H9 (cell line): ENCODE data around the gene CACNA1A. TPM values are rescaled to one million over a fixed set of nuclear protein-coding genes. Genes with fewer than 3 reads are reported as not detected.
A peak's percentile ranks its signal among the peaks of the same experiment; 100 is the strongest.

ENCODE experiments used
- DNase-seq: peaks from one replicate; pipeline ENCODE4 v3.0.0-alpha.2; 2017
- H2AFZ ChIP-seq: one replicate; pipeline ENCODE4 v1.6.1; 2013; ENCODE audit warnings: mild to moderate bottlenecking, low read length, control low read depth, moderate library complexity
- H2AK5ac ChIP-seq: 2 replicates; pipeline ENCODE4 v1.6.1; 2013; ENCODE audit warnings: low read length, control low read depth, mixed read lengths; ENCODE audit not compliant: insufficient read length
- H2BK120ac ChIP-seq: one replicate; pipeline ENCODE4 v1.6.1; 2013; ENCODE audit warnings: low read depth, mild to moderate bottlenecking, low read length, control low read depth, inconsistent platforms; ENCODE audit not compliant: poor library complexity, severe bottlenecking
- H2BK12ac ChIP-seq: 2 replicates; pipeline ENCODE4 v1.6.1; 2013; ENCODE audit warnings: low read length, control low read depth, mixed read lengths, low read depth; ENCODE audit not compliant: insufficient read length
- H2BK15ac ChIP-seq: 2 replicates; pipeline ENCODE4 v1.6.1; 2013; ENCODE audit warnings: low read depth, low read length, control low read depth
- H2BK20ac ChIP-seq: one replicate; pipeline ENCODE4 v1.6.1; 2013; ENCODE audit warnings: low read depth, mild to moderate bottlenecking, low read length, control low read depth, inconsistent platforms; ENCODE audit not compliant: poor library complexity, severe bottlenecking
- H2BK5ac ChIP-seq: 2 replicates; pipeline ENCODE4 v1.6.1; 2013; ENCODE audit warnings: low read length, control low read depth, mixed read lengths; ENCODE audit not compliant: insufficient read length
- H3K14ac ChIP-seq: 2 replicates; pipeline ENCODE4 v1.6.1; 2013; ENCODE audit warnings: low read length, control low read depth; ENCODE audit not compliant: insufficient read depth
- H3K18ac ChIP-seq: 2 replicates; pipeline ENCODE4 v1.6.1; 2013; ENCODE audit warnings: low read depth, mild to moderate bottlenecking, mixed read lengths, low read length, control low read depth; ENCODE audit not compliant: insufficient read length
- H3K23ac ChIP-seq: 2 replicates; pipeline ENCODE4 v1.6.1; 2013; ENCODE audit warnings: low read length, control low read depth, mixed read lengths, low read depth; ENCODE audit not compliant: insufficient read length
- H3K23me2 ChIP-seq: 2 replicates; pipeline ENCODE4 v1.6.1; 2013; ENCODE audit warnings: low read depth, mild to moderate bottlenecking, mixed read lengths, low read length, control low read depth; ENCODE audit not compliant: insufficient read length, poor library complexity, severe bottlenecking
- H3K27ac ChIP-seq: 2 replicates; pipeline ENCODE4 v1.5.1; 2013; ENCODE audit warnings: low read length, control low read depth, mixed read lengths, low read depth; ENCODE audit not compliant: insufficient read length
- H3K27me3 ChIP-seq: 2 replicates; pipeline ENCODE4 v1.6.1; 2013; ENCODE audit warnings: low read length, control low read depth, inconsistent platforms; ENCODE audit not compliant: insufficient read depth
- H3K4ac ChIP-seq: 2 replicates; pipeline ENCODE4 v1.6.1; 2013; ENCODE audit warnings: low read depth, mild to moderate bottlenecking, control low read depth, inconsistent platforms, low read length, moderate library complexity
- H3K4me1 ChIP-seq: 2 replicates; pipeline ENCODE4 v1.6.1; 2013; ENCODE audit warnings: low read length, control low read depth, inconsistent platforms; ENCODE audit not compliant: insufficient read depth
- H3K4me2 ChIP-seq: 2 replicates; pipeline ENCODE4 v1.6.1; 2013; ENCODE audit warnings: low read length, control low read depth, mixed read lengths; ENCODE audit not compliant: insufficient read length, insufficient read depth
- H3K56ac ChIP-seq: 2 replicates; pipeline ENCODE4 v1.6.1; 2013; ENCODE audit warnings: low read depth, mild to moderate bottlenecking, mixed read lengths, low read length, control low read depth; ENCODE audit not compliant: insufficient read length
- H3K79me1 ChIP-seq: 2 replicates; pipeline ENCODE4 v1.6.1; 2013; ENCODE audit warnings: low read depth, mild to moderate bottlenecking, moderate library complexity, low read length, control low read depth, inconsistent platforms; ENCODE audit not compliant: insufficient read depth, poor library complexity, severe bottlenecking
- H3K79me2 ChIP-seq: 2 replicates; pipeline ENCODE4 v1.6.1; 2013; ENCODE audit warnings: low read length, control low read depth, inconsistent platforms; ENCODE audit not compliant: insufficient read depth
- H3K9ac ChIP-seq: 2 replicates; pipeline ENCODE4 v1.6.1; 2013; ENCODE audit warnings: low read length, control low read depth, mixed read lengths; ENCODE audit not compliant: insufficient read length; ENCODE audit errors: extremely low read depth
- H3K9me3 ChIP-seq: one replicate; pipeline ENCODE4 v1.6.1; 2013; ENCODE audit warnings: low read depth, low read length, inconsistent platforms; ENCODE audit not compliant: control insufficient read depth
- H3T11ph ChIP-seq: one replicate; pipeline ENCODE4 v1.6.1; 2013; ENCODE audit warnings: mild to moderate bottlenecking, low read length, control low read depth, inconsistent platforms
- H4K20me1 ChIP-seq: one replicate; pipeline ENCODE4 v1.6.1; 2013; ENCODE audit not compliant: control insufficient read depth, insufficient read length, insufficient read depth
- H4K5ac ChIP-seq: 2 replicates; pipeline ENCODE4 v1.6.1; 2013; ENCODE audit warnings: low read depth, mild to moderate bottlenecking, mixed read lengths, low read length, control low read depth; ENCODE audit not compliant: insufficient read length
- H4K8ac ChIP-seq: replicated peaks from 2 replicates; pipeline ENCODE4 v1.6.1; 2013; ENCODE audit warnings: low read length, control low read depth, mixed read lengths, low read depth; ENCODE audit not compliant: insufficient read length
- H4K91ac ChIP-seq: 2 replicates; pipeline ENCODE4 v1.6.1; 2013; ENCODE audit warnings: low read depth, mild to moderate bottlenecking, moderate library complexity, mixed read lengths, low read length, control low read depth; ENCODE audit not compliant: insufficient read length
- H3K27ac Mint-ChIP-seq, 3 experiments: 2 replicates in 2 of 3; 3 replicates in 1 of 3; pipeline ENCODE4 v1.8.0; 2020 to 2021; ENCODE audit warnings: mixed read lengths in 3 of 3, mild to moderate bottlenecking in 1 of 3, moderate library complexity in 1 of 3
- H3K27me3 Mint-ChIP-seq: 2 replicates; pipeline ENCODE4 v1.8.0; 2021; ENCODE audit warnings: low read depth, mild to moderate bottlenecking, moderate library complexity, mixed read lengths
- H3K36me3 Mint-ChIP-seq, 3 experiments: 2 replicates in 2 of 3; 3 replicates in 1 of 3; pipeline ENCODE4 v1.8.0; 2020 to 2021; ENCODE audit warnings: low read depth in 3 of 3, mixed read lengths in 3 of 3; ENCODE audit not compliant: insufficient read depth in 1 of 3
- H3K4me1 Mint-ChIP-seq, 2 experiments: 2 replicates each; pipeline ENCODE4 v1.8.0; 2020; ENCODE audit warnings: mixed read lengths in 2 of 2
- H3K4me3 Mint-ChIP-seq, 2 experiments: 2 replicates in 1 of 2; 3 replicates in 1 of 2; pipeline ENCODE4 v1.8.0; 2020 to 2021; ENCODE audit warnings: mild to moderate bottlenecking in 2 of 2, mixed read lengths in 2 of 2, moderate library complexity in 1 of 2
- H3K9me3 Mint-ChIP-seq, 2 experiments: 2 replicates in 1 of 2; 3 replicates in 1 of 2; pipeline ENCODE4 v1.8.0; 2020; ENCODE audit warnings: mild to moderate bottlenecking in 2 of 2, mixed read lengths in 2 of 2, moderate library complexity in 1 of 2
- CTCF ChIP-seq: fragments of 200-600 bp; sonication (generic); conservative IDR thresholded peaks from 3 replicates; pipeline ENCODE4 v1.8.0; 2021; ENCODE audit warnings: antibody characterized with exemption, mild to moderate bottlenecking
- WGBS: extraction: QIAGEN DNeasy Blood & Tissue Kit; methylation state at CpG from one replicate; pipeline ENCODE4 v1.1.7; 2013; ENCODE audit warnings: missing lambda C conversion rate, low lambda C conversion rate, mixed read lengths; ENCODE audit not compliant: insufficient read length; ENCODE audit errors: extremely low coverage; 5-methylcytosine and 5-hydroxymethylcytosine counted together
- total RNA-seq: library from RNA; stranded (reverse); gene quantifications from 2 replicates; pipeline ENCODE4 v1.2.1, GENCODE V29; 2021

Gene CACNA1A
- total RNA-seq, 1 experiment from 2014 or later: 8.0 TPM

GRCh38 chr19:13208672-13209483 is 297.4 kb downstream of the CACNA1A start:
- no peak overlapping the region for H3K23ac ChIP-seq
- no peak overlapping the region for H2BK5ac ChIP-seq
- H3K9me3 ChIP-seq: no peaks in the 10 kb centered on the region
- no peak overlapping the region for H4K8ac ChIP-seq
- H2BK120ac ChIP-seq: no peak overlapping the region
- no peak overlapping the region for H2BK20ac ChIP-seq
- no peak overlapping the region for H4K5ac ChIP-seq
- H4K91ac ChIP-seq: no peak overlapping the region
- Mint-ChIP-seq H3K27me3 (no peaks in the 10 kb centered on the region), H3K4me1 (peaks cover 0 to 21% of the 10 kb centered on the region in 2 experiments; a peak in 2 of 4 replicates), H3K36me3 (no peaks in the 10 kb centered on the region; a peak in 2 of 7 replicates), H3K4me3 (no peak overlapping the region), H3K9me3 (no peaks in the 10 kb centered on the region), H3K27ac (peak overlapping the region in 2 of 3 experiments; percentile 40 to 62; a peak in 2 of 7 replicates)
- no peak overlapping the region for H3K14ac ChIP-seq
- H2BK12ac ChIP-seq: no peak overlapping the region
- H3K18ac ChIP-seq: no peak overlapping the region
- H2AK5ac ChIP-seq: no peak overlapping the region
- no peak overlapping the region for H3K4ac ChIP-seq
- no peak overlapping the region for H3K9ac ChIP-seq
- no peak overlapping the region for H2AFZ ChIP-seq
- no peak overlapping the region for H3K4me2 ChIP-seq
- no peaks in the 10 kb centered on the region for H3K79me1 ChIP-seq
- DNase-seq: no peak
- no peak overlapping the region for H3K56ac ChIP-seq
- H3K27ac ChIP-seq: no peak overlapping the region
- TF ChIP-seq CTCF: no peak
- no peaks in the 10 kb centered on the region for H3K23me2 ChIP-seq
- no peaks in the 10 kb centered on the region for H3K27me3 ChIP-seq
- no CpG with 5 or more reads among the region's 52 CpGs for WGBS
- H2BK15ac ChIP-seq: no peak overlapping the region
- no peaks in the 10 kb centered on the region for H4K20me1 ChIP-seq
- H3T11ph ChIP-seq: no peak overlapping the region
- no peaks in the 10 kb centered on the region for H3K4me1 ChIP-seq
- H3K79me2 ChIP-seq: no peaks in the 10 kb centered on the region
